Posterior vena cava (tissue), 2 donors: ENCODE results near the gene EGLN2. TPM values are rescaled to one million over a fixed set of nuclear protein-coding genes. Genes with fewer than 3 reads are reported as not detected.
"Not testable (repeated sequence)": the region's sequence is repeated elsewhere in the genome, so short reads cannot be mapped to it uniquely, and the experiment has no call there.

Source experiments
- DNase-seq: peaks from one replicate; pipeline ENCODE4 v3.0.0-alpha.2; 2020; ENCODE audit warnings: low spot score
- intact Hi-C, 2 donors: fragments of 100-400 bp; cut with DNase I; formaldehyde crosslinking; loops; one replicate each; pipeline versions ENCODE4 v1.14.1 to v1.14.2; 2022 to 2023
- long read RNA-seq, 2 donors: library from polyadenylated mRNA; unstranded; transcript quantifications; one replicate each; pipeline ENCODE4 v2.0.0, GENCODE V29; 2020 to 2021
- total RNA-seq, 2 donors: library from RNA; stranded (reverse); fragmentation: NEBNext Ultra II Directional; extraction: Animal tissue kit (Norgen Biotek cat#: 25700); gene quantifications; one replicate each; pipeline ENCODE4 v1.2.1, GENCODE V29; 2021
- donor health status: DM: yes; HTN: yes; CAD: no.
- donor health status: DM: yes; HTN: yes; CAD: no.

EGLN2 gene
- total RNA-seq: 10 to 100 TPM; 76.3 to 89.0 TPM
- long read RNA-seq, donor 1, transcript EGLN2-201 (6 exons, 2,102 nt): major isoform, 82 of 111 reads
- long read RNA-seq, donor 1, transcript EGLN2-207 (5 exons, 2,821 nt): minor isoform, 23 of 111 reads
- long read RNA-seq, donor 1, partial matches to known transcripts: 1 of 111 reads
- long read RNA-seq, donor 1, other reads (novel, unspliced or antisense): 5 of 111 reads
- long read RNA-seq, donor 2, transcript EGLN2-207 (5 exons, 2,821 nt): minor isoform, 67 of 464 reads
- long read RNA-seq, donor 2, transcript EGLN2-201 (6 exons, 2,102 nt): major isoform, 374 of 464 reads
- long read RNA-seq, donor 2, partial matches to known transcripts: 4 of 464 reads
- long read RNA-seq, donor 2, other reads (novel, unspliced or antisense): 18 of 464 reads

GRCh38 chr19:40798683-40799557, at the start of gene EGLN2:
TSS of gene EGLN2 (plus strand) at chr19:40799191. CDS start at chr19:40800573, 1,382 bp downstream.
- intact Hi-C loops: no loop called here
- DNase-seq: peak; percentile 100

- DNase-seq: peak; percentile 100
- intact Hi-C loops: loop anchor here in 1 of 2 donors (5.0 kb wide), 1 partner anchor 33 kb away; the partner anchor contains the start of genes COQ8B and ITPKC
These were observed 48.7 kb upstream of the EGLN2 start, which contains the start of gene ACTMAP for GRCh38 chr19:40750058-40750873. TSS of gene ACTMAP (minus strand) at chr19:40750477. CDS start at chr19:40749803, 674 bp downstream.

GRCh38 chr19:40750874-40751537, 48.0 kb upstream of the EGLN2 start, which contains the start of gene SNRPA:
TSS of gene SNRPA (plus strand) at chr19:40751203. CDS start at chr19:40751409, 206 bp downstream.
- DNase-seq: peak; percentile 98
- intact Hi-C loops: loop anchor here in 1 of 2 donors (5.0 kb wide), 1 partner anchor 34 kb away; the partner anchor contains the start of genes COQ8B and ITPKC

GRCh38 chr19:40752257-40752781, 46.7 kb upstream of the EGLN2 start:
- no peak for DNase-seq
- intact Hi-C loops: loop anchor here in 1 of 2 donors (5.0 kb wide), 1 partner anchor 35 kb away; the partner anchor contains the start of genes COQ8B and ITPKC

GRCh38 chr19:40754611-40755247, 44.3 kb upstream of the EGLN2 start:
- intact Hi-C loops: loop anchor here in 1 of 2 donors (5.0 kb wide), 1 partner anchor 37 kb away; the partner anchor contains the start of genes COQ8B and ITPKC
- DNase-seq: no peak

GRCh38 chr19:40755248-40755624, 43.8 kb upstream of the EGLN2 start:
- intact Hi-C loops: no loop called here
- DNase-seq: no peak

GRCh38 chr19:40755791-40756190, 43.2 kb upstream of the EGLN2 start:
- DNase-seq: no peak
- intact Hi-C loops: loop anchor here in 1 of 2 donors (2.0 kb wide), 1 partner anchor 19 kb away; the partner anchor contains the start of gene MIA

GRCh38 chr19:40756502-40757110, 42.4 kb upstream of the EGLN2 start:
- no peak for DNase-seq
- intact Hi-C loops: loop anchor here in 1 of 2 donors (2.0 kb wide), 1 partner anchor 18 kb away; the partner anchor contains the start of gene MIA

GRCh38 chr19:40758491-40758890, 40.5 kb upstream of the EGLN2 start:
- intact Hi-C loops: no loop called here
- DNase-seq: no peak

GRCh38 chr19:40759352-40759751, 39.6 kb upstream of the EGLN2 start:
- DNase-seq: no peak
- intact Hi-C loops: no loop called here

GRCh38 chr19:40762754-40763470, 36.1 kb upstream of the EGLN2 start:
- DNase-seq: no peak
- intact Hi-C loops: no loop called here

GRCh38 chr19:40763526-40763925, 35.5 kb upstream of the EGLN2 start:
- intact Hi-C loops: no loop called here
- no peak for DNase-seq

GRCh38 chr19:40763963-40764362, 35.0 kb upstream of the EGLN2 start:
- intact Hi-C loops: no loop called here
- DNase-seq: no peak

- not testable (repeated sequence) for DNase-seq
- intact Hi-C loops: loop anchor here in 1 of 2 donors (5.0 kb wide), 1 partner anchor 206 kb away; no protein-coding TSS in a partner anchor
These were observed 32.6 kb upstream of the EGLN2 start for GRCh38 chr19:40766385-40766784.

GRCh38 chr19:40768869-40769268, 30.1 kb upstream of the EGLN2 start:
- no peak for DNase-seq
- intact Hi-C loops: loop anchor here in 1 of 2 donors (5.0 kb wide), 1 partner anchor 203 kb away; no protein-coding TSS in a partner anchor
